GM23338 (cell line): ENCODE data around the gene BTBD19. TPM values are rescaled to one million over a fixed set of nuclear protein-coding genes. Genes with fewer than 3 reads are reported as not detected.

Experiments used
- ATAC-seq: fragments of 200-7000 bp; cut with Tn5 transposase; 3 replicates; pipeline ENCODE4 v1.9.1; 2020
- DNase-seq: peaks from one replicate; pipeline ENCODE4 v3.0.0-alpha.2; 2015; ENCODE audit warnings: low spot score
- H2AFZ ChIP-seq: fragments of 200-600 bp; sonication (generic); 2 replicates; pipeline ENCODE4 v1.8.0; 2016; ENCODE audit warnings: antibody characterized with exemption, mild to moderate bottlenecking, moderate library complexity
- H3F3A ChIP-seq: fragments of 200-600 bp; sonication (generic); replicated peaks from 2 replicates; pipeline ENCODE4 v1.8.0; 2017; ENCODE audit warnings: antibody characterized with exemption, mixed run types, low read depth
- H3K27ac ChIP-seq: fragments of 200-600 bp; sonication (generic); 2 replicates; pipeline ENCODE4 v1.6.1; 2016; ENCODE audit warnings: low read depth
- H3K27me3 ChIP-seq: fragments of 200-600 bp; sonication (generic); 2 replicates; pipeline ENCODE4 v1.8.0; 2016; ENCODE audit warnings: mild to moderate bottlenecking, mixed run types, moderate library complexity; ENCODE audit not compliant: insufficient read depth
- H3K36me3 ChIP-seq: fragments of 200-600 bp; sonication (generic); 2 replicates; pipeline ENCODE4 v1.8.0; 2016; ENCODE audit warnings: mild to moderate bottlenecking; ENCODE audit not compliant: insufficient read depth
- H3K4me1 ChIP-seq: fragments of 200-600 bp; sonication (generic); 2 replicates; pipeline ENCODE4 v1.8.0; 2016; ENCODE audit warnings: mild to moderate bottlenecking, moderate library complexity; ENCODE audit not compliant: insufficient read depth
- H3K4me2 ChIP-seq: fragments of 200-600 bp; sonication (generic); 2 replicates; pipeline ENCODE4 v1.7.1; 2017; ENCODE audit warnings: mixed run types
- H3K4me3 ChIP-seq: fragments of 200-600 bp; sonication (generic); 2 replicates; pipeline ENCODE4 v1.6.1; 2016; ENCODE audit warnings: mixed run types
- H3K79me2 ChIP-seq: fragments of 200-600 bp; sonication (generic); replicated peaks from 2 replicates; pipeline ENCODE4 v1.8.0; 2017; ENCODE audit warnings: mild to moderate bottlenecking; ENCODE audit not compliant: insufficient read depth
- H3K9me2 ChIP-seq: fragments of 200-600 bp; sonication (generic); 2 replicates; pipeline ENCODE4 v1.8.0; 2017; ENCODE audit not compliant: insufficient read depth
- H4K20me1 ChIP-seq: fragments of 200-600 bp; sonication (generic); replicated peaks from 2 replicates; pipeline ENCODE4 v1.8.0; 2017; ENCODE audit warnings: mild to moderate bottlenecking; ENCODE audit not compliant: insufficient read depth
- H3K27ac Mint-ChIP-seq: 2 replicates; pipeline ENCODE4 v1.8.0; 2020; ENCODE audit warnings: inconsistent platforms, mild to moderate bottlenecking, moderate library complexity, mixed read lengths
- H3K27me3 Mint-ChIP-seq: 3 replicates; pipeline ENCODE4 v1.8.0; 2022; ENCODE audit warnings: low read depth, mild to moderate bottlenecking, moderate library complexity, mixed read lengths, inconsistent platforms; ENCODE audit not compliant: insufficient read depth, poor library complexity
- H3K36me3 Mint-ChIP-seq: 3 replicates; pipeline ENCODE4 v1.8.0; 2021; ENCODE audit warnings: low read depth, mild to moderate bottlenecking, inconsistent platforms, moderate library complexity, mixed read lengths
- H3K4me1 Mint-ChIP-seq: 3 replicates; pipeline ENCODE4 v1.8.0; 2020; ENCODE audit warnings: mild to moderate bottlenecking, inconsistent platforms, mixed read lengths
- H3K4me3 Mint-ChIP-seq: 3 replicates; pipeline ENCODE4 v1.8.0; 2021; ENCODE audit warnings: moderate library complexity, mild to moderate bottlenecking, inconsistent platforms, mixed read lengths
- H3K9me3 Mint-ChIP-seq: 3 replicates; pipeline ENCODE4 v1.8.0; 2020; ENCODE audit warnings: moderate library complexity, mild to moderate bottlenecking, inconsistent platforms, mixed read lengths
- CTCF ChIP-seq, 2 experiments: fragments of 200-600 bp in 1 of 2; sonication (generic) in 1 of 2; conservative IDR thresholded peaks; 2 replicates each; pipeline versions ENCODE4 v1.5.1 to v1.6.1; 2016 to 2017; ENCODE audit warnings: antibody characterized with exemption in 2 of 2, low read depth in 2 of 2, mild to moderate bottlenecking in 2 of 2, moderate library complexity in 1 of 2
- ZNF462 ChIP-seq: fragments of 250-450 bp; sonication (Bioruptor Pico); IDR thresholded peaks from 2 replicates; pipeline ENCODE4 v1.5.0; 2020; ENCODE audit warnings: mild to moderate bottlenecking, moderate library complexity
- polyA plus RNA-seq: library from polyadenylated mRNA; unstranded; fragments of >200 nt; fragmentation: Nextera tagmentation; extraction: Ambion mirVana; gene quantifications from 2 replicates; pipeline ENCODE4 v1.2.1, GENCODE V29; 2016
- total RNA-seq: library from RNA; depleted of rRNA; stranded (reverse); fragments of >200 nt; shearing (Covaris generic); gene quantifications from 2 replicates; pipeline ENCODE4 v1.2.3, GENCODE V29; 2014

The BTBD19 gene
- total and polyA plus RNA-seq, 2 experiments from 2014 or later, result 0.37 to 0.66 TPM

- Histone ChIP-seq H3K4me1 (no peaks in the 10 kb centered on the region), H3K27ac (no peak overlapping the region), H4K20me1 (no peaks in the 10 kb centered on the region), H3K79me2 (no peaks in the 10 kb centered on the region), H3K4me3 (no peak overlapping the region), H3F3A (no peaks in the 10 kb centered on the region), H3K27me3 (no peaks in the 10 kb centered on the region), H2AFZ (peak overlapping the region; percentile 56; the same call in 1 of the 2 replicates), H3K9me2 (no peaks in the 10 kb centered on the region), H3K4me2 (no peak overlapping the region), H3K36me3 (no peaks in the 10 kb centered on the region)
- ATAC-seq (peak; percentile 80), DNase-seq (peak; percentile 71)
- TF ChIP-seq CTCF (conservative IDR thresholded peaks at IDR 0.05; ENCODE audit: low read depth in 2 of 2), result peak; percentile 42 to 65
- TF ChIP-seq ZNF462 (CRISPR knock-in tag), result no peak
- Mint-ChIP-seq H3K9me3 (no peaks in the 10 kb centered on the region), H3K36me3 (no peaks in the 10 kb centered on the region), H3K4me1 (peaks cover 15% of the 10 kb centered on the region), H3K27ac (no peak overlapping the region), H3K27me3 (peaks cover 9% of the 10 kb centered on the region), H3K4me3 (no peak overlapping the region)
These were observed 19.1 kb downstream of the BTBD19 start for GRCh38 chr1:44827197-44828002.
